DND-41 (cell line): Measurements from ENCODE around the gene TMIGD2.
"Not testable (repeated sequence)": the region's sequence is repeated elsewhere in the genome, so short reads cannot be mapped to it uniquely, and the experiment has no call there.

Source experiments
- CTCF ChIP-seq: IDR thresholded peaks from 2 replicates; pipeline ENCODE4 v1.5.1; 2012; ENCODE audit warnings: borderline replicate concordance, low read length, moderate library complexity, mild to moderate bottlenecking; ENCODE audit not compliant: poor library complexity, severe bottlenecking; ENCODE audit errors: extremely low read depth
- EZH2 ChIP-seq: IDR thresholded peaks from 3 replicates; pipeline ENCODE4 v1.6.1; 2012; ENCODE audit warnings: borderline replicate concordance, low read depth, mild to moderate bottlenecking, moderate library complexity, low read length, inconsistent platforms; ENCODE audit not compliant: severe bottlenecking

GRCh38 chr19:4286141-4286540 lies 16.0 kb downstream of the TMIGD2 start:
- TF ChIP-seq CTCF, EZH2: not testable (repeated sequence)
